HG02938 (cell line): Measurements from ENCODE around the gene ZBTB7B.

Experiments used
- ATAC-seq: cut with Tn5 transposase; IDR thresholded peaks from one replicate; pipeline ENCODE4 v1.9.1; 2021; ENCODE audit warnings: mild to moderate bottlenecking, moderate library complexity; ENCODE audit not compliant: unreplicated experiment

Gene ZBTB7B

GRCh38 chr1:155014709-155015508 is 12.3 kb downstream of the ZBTB7B start:
- ATAC-seq, result no peak

DNA sequence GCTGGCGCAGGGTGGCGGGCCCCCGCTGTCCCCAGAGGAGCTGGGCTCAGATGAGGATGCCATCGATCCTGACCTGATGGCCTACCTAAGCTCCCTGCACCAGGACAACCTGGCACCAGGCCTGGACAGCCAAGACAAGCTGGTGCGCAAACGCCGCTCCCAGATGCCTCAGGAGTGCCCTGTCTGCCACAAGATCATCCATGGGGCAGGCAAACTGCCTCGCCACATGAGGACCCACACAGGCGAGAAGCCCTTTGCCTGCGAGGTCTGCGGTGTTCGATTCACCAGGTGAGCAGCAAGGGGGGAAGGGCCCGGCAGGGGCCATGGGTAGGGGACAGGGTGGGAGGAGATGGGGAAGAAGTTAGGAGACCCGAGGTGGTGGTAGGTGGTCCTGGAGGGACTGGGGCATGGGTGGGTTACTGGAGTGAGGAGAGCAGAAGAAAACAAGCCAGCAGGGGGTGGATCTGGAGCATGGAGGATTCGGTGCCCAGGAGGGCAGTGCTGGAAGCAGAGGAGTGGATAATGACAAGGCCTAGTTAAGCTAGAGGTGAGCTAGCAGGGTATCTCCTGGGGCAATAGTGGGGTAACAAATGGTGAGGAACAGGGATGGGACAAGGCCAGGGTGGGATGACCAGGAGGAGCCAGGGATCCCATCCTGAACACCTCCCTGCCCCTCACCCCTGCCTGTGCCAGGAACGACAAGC is 13.1 kb downstream of the ZBTB7B start:
- no peak for ATAC-seq

GRCh38 chr1:155016231-155016831 is 13.7 kb downstream of the ZBTB7B start:
- no peak for ATAC-seq

DNA sequence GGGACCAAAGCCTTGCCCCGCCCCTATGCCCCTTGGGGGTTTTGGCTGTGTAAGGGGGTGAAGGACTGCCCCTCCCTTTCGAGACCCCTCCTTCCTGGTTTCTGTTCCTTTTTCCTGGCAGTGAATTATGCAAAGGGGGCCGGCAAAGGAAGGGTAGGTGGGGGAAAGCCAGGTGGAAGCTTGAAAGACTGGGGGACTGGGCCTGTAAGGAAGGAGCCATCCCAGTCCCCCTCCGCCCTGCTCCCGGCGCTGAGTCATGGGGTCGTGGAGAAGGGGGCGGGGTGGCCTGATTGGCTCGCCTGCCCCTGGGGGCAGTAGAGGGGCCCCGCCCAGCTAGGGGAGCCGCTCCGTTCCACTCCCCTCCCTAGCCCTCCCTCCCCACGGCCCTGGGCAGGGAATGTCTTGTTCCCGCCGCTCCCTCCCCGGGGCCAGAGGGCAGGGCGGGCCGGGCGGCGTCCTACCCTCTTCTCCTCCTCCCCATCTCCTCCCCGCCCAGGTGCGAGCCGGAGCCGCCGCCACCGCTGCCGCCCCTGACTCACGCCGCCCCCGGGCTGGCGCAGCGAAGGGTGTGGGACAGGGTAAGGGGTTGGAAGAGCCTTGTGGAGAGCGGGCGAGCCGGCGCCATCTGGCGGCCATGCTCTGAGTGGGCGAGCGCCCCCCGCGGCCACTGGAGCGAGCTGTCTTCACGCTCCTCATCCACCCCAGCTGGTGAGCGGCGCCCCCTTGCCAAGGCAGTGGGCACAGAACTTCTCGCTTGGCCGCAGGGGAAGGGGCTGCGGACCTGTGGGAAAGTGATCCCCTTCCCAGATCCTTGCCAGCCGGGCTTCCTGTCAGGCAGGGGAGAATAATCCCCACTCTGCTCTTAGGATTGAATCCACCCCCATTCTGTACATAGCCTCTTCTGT is 14.7 kb downstream of the ZBTB7B start:
- ATAC-seq, result peak; percentile 52

GRCh38 chr1:155017946-155018316 is 15.3 kb downstream of the ZBTB7B start:
- ATAC-seq, result no peak

DNA sequence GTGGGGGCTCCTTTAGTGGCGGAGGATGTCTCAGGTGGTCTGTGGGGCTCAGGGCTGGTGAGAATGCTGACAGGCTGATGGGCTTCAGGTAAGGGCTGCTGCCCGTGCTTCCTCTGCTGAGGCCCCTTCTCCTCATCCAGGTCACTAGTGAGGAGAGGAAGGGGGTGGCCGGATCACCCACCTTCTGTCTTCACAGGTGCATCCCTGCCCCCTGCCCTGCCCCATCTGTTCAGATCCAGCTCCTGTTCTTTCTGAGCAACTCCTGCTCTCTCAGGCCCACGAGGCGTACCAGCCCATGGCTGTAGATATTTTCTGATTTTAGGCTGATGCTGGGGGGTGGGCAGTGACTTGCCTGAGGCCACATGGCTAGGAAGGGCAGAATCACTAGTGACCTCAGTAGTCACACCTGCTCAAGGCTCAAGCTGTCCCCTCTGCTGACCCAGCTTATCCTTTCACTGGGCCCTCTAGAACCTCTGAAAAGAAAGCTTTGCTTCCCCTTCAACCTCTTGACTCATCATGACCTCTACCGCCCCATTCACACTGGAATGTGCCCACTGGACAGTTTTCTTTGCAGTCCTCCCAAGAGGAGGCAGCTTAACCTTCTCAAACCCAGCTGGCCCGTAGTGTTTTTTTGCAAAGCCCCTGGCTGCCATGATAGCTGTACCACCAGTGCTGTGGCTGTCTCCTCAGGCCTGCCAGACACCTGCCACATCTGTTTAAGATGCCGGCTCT is 16.2 kb downstream of the ZBTB7B start:
- ATAC-seq, result no peak

DNA sequence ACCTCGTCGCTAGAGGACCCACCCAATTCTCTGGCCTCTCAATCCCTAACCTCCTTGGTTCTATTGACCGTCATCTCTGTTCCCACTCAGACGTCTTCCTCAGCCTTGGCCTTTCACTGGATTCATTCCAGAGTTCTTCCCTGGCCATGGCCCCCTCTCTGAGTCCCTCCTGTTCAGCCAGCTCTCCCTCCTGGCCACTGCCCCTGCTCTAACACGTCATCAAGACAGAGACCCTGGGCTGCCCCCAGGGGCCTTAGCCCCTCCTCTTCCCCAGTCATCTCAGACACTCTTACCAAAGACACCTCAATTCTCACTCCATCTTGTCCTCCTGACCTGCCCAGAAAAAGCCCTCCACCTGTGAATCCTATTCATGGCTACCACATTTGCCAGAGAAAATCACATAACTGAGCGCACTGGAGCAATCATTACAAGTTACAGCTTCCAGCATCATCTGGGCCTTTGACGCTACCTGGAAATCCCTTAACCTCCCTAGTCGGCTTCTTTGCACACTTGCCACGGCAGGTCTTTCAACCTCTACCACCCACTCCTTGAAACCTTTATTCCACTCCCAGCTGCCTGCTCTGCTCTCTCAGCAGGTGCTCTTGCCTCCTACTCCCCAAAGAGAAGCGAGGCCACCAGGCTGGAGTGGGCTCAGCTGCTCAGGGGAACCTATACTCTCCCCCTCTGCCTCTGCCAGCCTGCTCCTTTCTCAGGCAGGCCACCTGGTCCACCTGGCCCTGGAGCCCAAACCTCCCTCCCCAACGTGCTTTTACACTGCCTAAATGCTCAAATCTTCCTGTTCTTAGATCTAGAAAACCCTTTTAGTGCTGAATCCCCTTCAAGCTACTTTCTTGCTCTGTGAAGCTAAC is 17.0 kb downstream of the ZBTB7B start:
- ATAC-seq, result no peak

DNA sequence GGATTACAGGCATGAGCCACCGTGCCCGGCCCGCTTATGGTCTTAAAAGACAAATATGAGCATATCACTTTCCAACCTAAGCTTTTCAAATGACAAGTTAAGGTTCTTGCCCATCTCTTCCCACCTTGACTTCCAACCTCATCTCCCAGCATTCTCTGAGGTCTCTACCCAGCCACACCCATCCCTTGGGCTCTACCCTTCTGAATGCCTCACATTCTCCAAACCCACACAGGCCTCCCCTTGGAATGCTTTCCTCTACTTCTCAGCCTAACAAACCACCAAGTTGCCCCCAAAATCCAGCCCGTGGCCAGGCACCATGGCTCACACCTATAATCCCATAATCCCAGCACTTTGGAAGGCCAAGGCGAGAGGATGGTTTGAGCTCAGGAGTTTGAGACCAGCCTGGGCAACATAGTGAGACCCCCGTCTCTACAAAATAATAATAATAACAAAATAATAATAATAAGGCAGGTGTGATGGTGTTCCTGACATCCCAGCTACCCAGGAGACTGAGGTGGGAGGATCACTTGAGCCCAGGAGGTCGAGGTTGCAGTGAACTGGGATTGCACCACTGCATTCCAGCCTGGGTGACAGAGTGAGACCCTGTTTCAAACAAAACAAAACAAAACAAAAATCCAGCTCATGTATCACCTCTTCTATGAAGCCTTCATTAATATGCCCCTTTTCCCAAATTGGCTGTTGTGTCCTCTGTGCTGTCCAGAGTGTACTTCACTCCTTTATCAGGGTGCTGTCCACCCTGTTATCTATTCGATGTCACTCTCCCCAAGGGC is 19.7 kb downstream of the ZBTB7B start:
- no peak for ATAC-seq

GRCh38 chr1:155022927-155023236 is 20.3 kb downstream of the ZBTB7B start:
- ATAC-seq, result no peak

DNA sequence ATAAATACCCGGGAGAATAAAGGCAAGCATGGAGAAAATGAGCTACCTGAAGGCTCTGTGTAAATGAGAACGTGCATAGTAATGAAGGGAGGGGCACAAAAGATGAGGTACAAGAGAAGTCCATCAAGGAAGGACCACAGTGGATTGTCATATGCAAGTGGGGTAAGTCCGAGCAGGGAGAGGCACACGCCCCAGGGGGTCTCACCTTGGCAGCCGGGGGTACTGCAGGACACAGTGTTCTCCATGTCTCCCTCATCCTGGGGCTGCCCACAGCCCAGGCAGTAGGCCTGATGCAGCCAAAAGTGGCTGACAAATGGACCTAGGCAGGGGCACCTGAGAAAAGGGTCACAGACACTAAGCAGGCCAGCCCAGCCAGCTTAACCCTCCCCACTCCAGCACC is 21.0 kb downstream of the ZBTB7B start:
- no peak for ATAC-seq

- ATAC-seq, result no peak
These were observed 21.7 kb downstream of the ZBTB7B start for GRCh38 chr1:155024315-155024714.

DNA sequence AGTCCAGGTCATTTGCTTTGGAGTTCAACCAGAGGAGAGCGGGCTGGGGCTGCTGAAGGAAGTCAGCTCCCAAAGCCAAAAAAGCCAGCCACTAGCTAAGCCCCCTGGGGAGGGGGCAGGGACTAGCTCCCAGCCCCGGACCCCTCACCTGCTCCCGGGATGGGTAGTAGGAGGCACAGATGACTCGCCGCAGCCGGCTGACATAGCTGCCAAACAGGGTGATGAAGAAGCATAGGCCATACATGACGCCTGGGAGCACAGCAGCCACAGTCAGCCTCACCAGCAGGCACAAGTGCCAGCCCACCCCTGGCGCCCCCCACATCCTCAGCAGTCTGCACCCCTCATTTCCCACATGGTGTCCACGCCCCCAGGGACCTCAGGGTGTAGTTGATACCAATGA is 23.6 kb downstream of the ZBTB7B start:
- no peak for ATAC-seq

DNA sequence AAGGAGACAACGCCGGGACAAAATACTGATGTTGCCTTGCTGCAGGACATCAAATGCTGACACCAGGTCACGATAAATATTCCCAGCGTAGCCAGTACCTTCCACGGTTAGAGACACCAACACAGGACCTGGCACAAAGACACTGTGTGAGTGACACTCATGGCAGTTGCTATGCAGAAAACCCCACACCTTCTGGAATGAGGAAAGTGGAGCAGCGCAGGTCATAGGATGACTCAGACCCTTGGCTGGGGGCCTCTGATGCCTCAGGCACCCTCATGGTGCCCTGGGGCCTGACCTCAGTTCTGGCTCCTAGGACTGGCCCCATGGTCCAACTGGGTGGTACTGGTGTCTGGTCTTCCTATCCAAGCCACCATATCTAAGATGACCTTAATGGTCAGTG is 24.0 kb downstream of the ZBTB7B start:
- no peak for ATAC-seq

- no peak for ATAC-seq
These were observed 27.1 kb downstream of the ZBTB7B start for GRCh38 chr1:155029513-155030242.

GRCh38 chr1:155030243-155030795 is 27.7 kb downstream of the ZBTB7B start:
- no peak for ATAC-seq

- no peak for ATAC-seq
These were observed 28.3 kb downstream of the ZBTB7B start for GRCh38 chr1:155030899-155031298.

GRCh38 chr1:155032886-155033285 is 30.3 kb downstream of the ZBTB7B start:
- no peak for ATAC-seq

- ATAC-seq, result no peak
These were observed 30.9 kb downstream of the ZBTB7B start, which contains the start of the genes DCST1 and DCST2 for GRCh38 chr1:155033524-155033923. Gene DCST1 (plus strand): TSS chr1:155033824. CDS start chr1:155034037, 213 bp downstream. Gene DCST2 (minus strand): TSS chr1:155033781. CDS start chr1:155033701, 80 bp downstream.
